HepG2 (cell line): ENCODE measurements around the gene BFAR.

ENCODE experiments used
- CTCF ChIP-seq: sonication (generic); formaldehyde crosslinking; IDR thresholded peaks from 2 replicates; pipeline ENCODE4 v1.5.0; 2020; ENCODE audit warnings: mild to moderate bottlenecking, missing genetic modification reagents, moderate library complexity
- EED ChIP-seq: sonication (generic); formaldehyde crosslinking; IDR thresholded peaks from 2 replicates; pipeline ENCODE4 v1.5.0; 2020; ENCODE audit warnings: mild to moderate bottlenecking, missing genetic modification reagents
- FOXK2 ChIP-seq: fragments of 450-650 bp; IDR thresholded peaks from 2 replicates; pipeline ENCODE4 v1.6.1; 2016
- KDM1A ChIP-seq: IDR thresholded peaks from 2 replicates; pipeline ENCODE4 v1.6.1; 2016; ENCODE audit warnings: missing compliant biosample characterization
- MAX ChIP-seq: IDR thresholded peaks from 2 replicates; pipeline ENCODE4 v1.6.1; 2012; ENCODE audit warnings: inconsistent platforms
- POLR2AphosphoS5 ChIP-seq: IDR thresholded peaks from 2 replicates; pipeline ENCODE4 v1.6.1; 2012; ENCODE audit warnings: low read depth, low read length
- REPIN1 ChIP-seq: sonication (generic); formaldehyde crosslinking; IDR thresholded peaks from 2 replicates; pipeline ENCODE4 v1.8.0; 2022; ENCODE audit warnings: missing genetic modification reagents, low read depth, mild to moderate bottlenecking, borderline replicate concordance

GRCh38 chr16:14634389-14634725 is 1.6 kb downstream of the BFAR start:
- TF ChIP-seq POLR2AphosphoS5 (no peak), CTCF (CRISPR knock-in tag) (no peak), REPIN1 (CRISPR knock-in tag) (no peak), MAX (no peak), FOXK2 (no peak), EED (no peak), KDM1A (CRISPR knock-in tag) (no peak)
